HCT116 (cell line): ENCODE measurements around the gene SNED1. TPM values are rescaled to one million over a fixed set of nuclear protein-coding genes. Genes with fewer than 3 reads are reported as not detected.

ENCODE experiments used
- ATAC-seq: fragments of 200-7000 bp; cut with Tn5 transposase; 2 replicates; pipeline ENCODE4 v1.9.1; 2020; ENCODE audit warnings: mild to moderate bottlenecking, moderate library complexity
- BruUV-seq: library from RNA; stranded (reverse); fragments of 400-500 nt; replicated peaks from 2 replicates; lab custom pipeline; 2021; lab: Mats Ljungman, UMichigan
- CTCF ChIA-PET: fragments of 300-600 bp; sonication (Branson Sonifier 250); formaldehyde crosslinking; loops from one replicate; lab custom pipeline; 2021; ENCODE audit warnings: antibody characterized with exemption; lab: Charles Lee
- POLR2A ChIA-PET: fragments of 300-600, 350-600 bp; sonication (Branson Sonifier 250); formaldehyde crosslinking; loops from one replicate; lab custom pipeline; 2021; ENCODE audit warnings: antibody characterized with exemption; lab: Charles Lee
- RAD21 ChIA-PET, 2 experiments: fragments of 300-600 bp; sonication (Branson Sonifier 250); formaldehyde crosslinking; loops; one replicate each; lab custom pipeline; 2023; ENCODE audit warnings: low total read pairs in 2 of 2; ENCODE audit not compliant: uncharacterized antibody in 2 of 2, unreplicated experiment in 2 of 2, low non-redundant PET in 1 of 2; lab: Charles Lee
- DNase-seq: peaks from one replicate; pipeline ENCODE4 v3.0.0-alpha.2; 2010; ENCODE audit warnings: low read depth, low spot score
- H2AFZ ChIP-seq: fragments of 200-600 bp; shearing (Covaris generic), sonication (generic); 2 replicates; pipeline ENCODE4 v1.6.1; 2017; ENCODE audit warnings: low read depth, mixed run types, mixed read lengths, antibody characterized with exemption, low read length; ENCODE audit not compliant: poor library complexity, severe bottlenecking
- H3K27ac ChIP-seq: 2 replicates; pipeline ENCODE4 v1.5.1; 2012; ENCODE audit warnings: low read depth, low read length
- H3K27me3 ChIP-seq: fragments of 200-600 bp; sonication (generic); 2 replicates; pipeline ENCODE4 v1.6.1; 2016; ENCODE audit warnings: mixed run types, low read length, mixed read lengths; ENCODE audit not compliant: insufficient read depth
- H3K36me3 ChIP-seq, 2 experiments: fragments of 200-500 bp in 1 of 2; fragments of 200-600 bp in 1 of 2; sonication (Bioruptor generic) in 1 of 2; sonication (generic) in 1 of 2; 2 replicates each; pipeline versions ENCODE4 v1.5.1 to v1.6.1; 2014 to 2016; ENCODE audit warnings: low read length in 2 of 2, inconsistent platforms in 1 of 2, mixed read lengths in 1 of 2, mixed run types in 1 of 2; ENCODE audit not compliant: insufficient read depth in 2 of 2, control insufficient read depth in 1 of 2
- H3K4me1 ChIP-seq, 2 experiments: fragments of 200-600 bp in 1 of 2; sonication (generic) in 1 of 2; 2 replicates each; pipeline versions ENCODE4 v1.5.1 to v1.6.1; 2012 to 2017; ENCODE audit warnings: low read length in 2 of 2, inconsistent platforms in 1 of 2, mild to moderate bottlenecking in 1 of 2, mixed read lengths in 1 of 2, mixed run types in 1 of 2, moderate library complexity in 1 of 2; ENCODE audit not compliant: insufficient read depth in 2 of 2, control insufficient read depth in 1 of 2
- H3K4me2 ChIP-seq: fragments of 200-600 bp; sonication (generic); 2 replicates; pipeline ENCODE4 v1.6.1; 2017; ENCODE audit warnings: mixed run types, low read length, mixed read lengths
- H3K4me3 ChIP-seq, 2 experiments: fragments of 200-600 bp in 1 of 2; sonication (generic) in 1 of 2; replicated peaks in 1 of 2; 2 replicates each; pipeline ENCODE4 v1.5.1; 2011 to 2016; ENCODE audit warnings: low read length in 2 of 2, control low read depth in 1 of 2, low read depth in 1 of 2, mild to moderate bottlenecking in 1 of 2, mixed read lengths in 1 of 2, mixed run types in 1 of 2
- H3K79me2 ChIP-seq: fragments of 200-600 bp; sonication (generic); 2 replicates; pipeline ENCODE4 v1.6.1; 2017; ENCODE audit warnings: mild to moderate bottlenecking, mixed run types, low read length, moderate library complexity, mixed read lengths; ENCODE audit not compliant: insufficient read depth
- H3K9ac ChIP-seq: fragments of 200-600 bp; sonication (generic); 2 replicates; pipeline ENCODE4 v1.6.1; 2016; ENCODE audit warnings: low read length, mixed read lengths
- H3K9me2 ChIP-seq: fragments of 200-600 bp; sonication (generic), shearing (Covaris generic); 2 replicates; pipeline ENCODE4 v1.6.1; 2017; ENCODE audit warnings: mixed run types, mild to moderate bottlenecking, moderate library complexity; ENCODE audit not compliant: insufficient read depth
- H3K9me3 ChIP-seq, 2 experiments: fragments of 200-500 bp in 1 of 2; fragments of 200-600 bp in 1 of 2; sonication (Bioruptor generic) in 1 of 2; sonication (generic) in 1 of 2; 2 replicates each; pipeline ENCODE4 v1.6.1; 2014 to 2017; ENCODE audit warnings: low read length in 2 of 2, mixed read lengths in 2 of 2, inconsistent platforms in 1 of 2, low read depth in 1 of 2, mild to moderate bottlenecking in 1 of 2, mixed run types in 1 of 2, moderate library complexity in 1 of 2; ENCODE audit not compliant: control insufficient read depth in 1 of 2, insufficient read depth in 1 of 2
- H4K20me1 ChIP-seq: fragments of 200-600 bp; sonication (generic), shearing (Covaris generic); 2 replicates; pipeline ENCODE4 v1.6.1; 2017; ENCODE audit warnings: mixed run types, mild to moderate bottlenecking, moderate library complexity; ENCODE audit not compliant: insufficient read depth
- CBX3 ChIP-seq: IDR thresholded peaks from 2 replicates; pipeline ENCODE4 v1.6.1; 2012; ENCODE audit warnings: low read depth
- ELF1 ChIP-seq: IDR thresholded peaks from 2 replicates; pipeline ENCODE4 v1.6.1; 2012; ENCODE audit warnings: low read depth, borderline replicate concordance
- EZH2 ChIP-seq: fragments of 200-600 bp; sonication (generic); IDR thresholded peaks from 2 replicates; pipeline ENCODE4 v1.6.1; 2017; ENCODE audit warnings: antibody characterized with exemption, mixed run types
- FOSL1 ChIP-seq: IDR thresholded peaks from 2 replicates; pipeline ENCODE4 v1.6.1; 2012; ENCODE audit warnings: low read depth
- JUND ChIP-seq: IDR thresholded peaks from 2 replicates; pipeline ENCODE4 v1.6.1; 2012
- POLR2A ChIP-seq: IDR thresholded peaks from 2 replicates; pipeline ENCODE4 v1.7.0; 2011; ENCODE audit warnings: borderline replicate concordance; ENCODE audit not compliant: insufficient read depth, insufficient read length; ENCODE audit errors: extremely low read depth
- POLR2AphosphoS5 ChIP-seq: IDR thresholded peaks from 2 replicates; pipeline ENCODE4 v1.6.1; 2011; ENCODE audit warnings: mild to moderate bottlenecking, low read depth, low read length, moderate library complexity
- RAD21 ChIP-seq: IDR thresholded peaks from 2 replicates; pipeline ENCODE4 v1.6.1; 2012; ENCODE audit warnings: low read depth, mild to moderate bottlenecking
- SIN3A ChIP-seq: IDR thresholded peaks from 2 replicates; pipeline ENCODE4 v1.6.1; 2012; ENCODE audit warnings: low read depth
- SRF ChIP-seq: IDR thresholded peaks from 2 replicates; pipeline ENCODE4 v1.6.1; 2012; ENCODE audit warnings: low read depth
- YY1 ChIP-seq: IDR thresholded peaks from 2 replicates; pipeline ENCODE4 v1.6.1; 2011; ENCODE audit warnings: low read length, low read depth, moderate library complexity, mild to moderate bottlenecking; ENCODE audit not compliant: insufficient replicate concordance; ENCODE audit errors: extremely low read depth
- ZBTB33 ChIP-seq: IDR thresholded peaks from 2 replicates; pipeline ENCODE4 v1.6.1; 2011; ENCODE audit warnings: mild to moderate bottlenecking, low read length, moderate library complexity; ENCODE audit not compliant: insufficient replicate concordance; ENCODE audit errors: extremely low read depth
- ZFX ChIP-seq: fragments of 450-650 bp; IDR thresholded peaks from 2 replicates; pipeline ENCODE4 v1.6.1; 2017
- ZNF274 ChIP-seq: fragments of 200-500 bp; sonication (Bioruptor generic); IDR thresholded peaks from 2 replicates; pipeline ENCODE4 v1.6.1; 2014; ENCODE audit warnings: mild to moderate bottlenecking, low read depth, low read length, inconsistent platforms
- intact Hi-C: fragments of 100-400 bp; cut with micrococcal nuclease; formaldehyde crosslinking; loops from 2 replicates; pipeline ENCODE4 v1.10.0; 2022
- total RNA-seq: library from RNA; stranded (reverse); gene quantifications from one replicate; pipeline ENCODE4 v1.2.1, GENCODE V29; 2021; ENCODE audit not compliant: unreplicated experiment
- TF ChIP-seq, protein P1 (sequence below), 3 experiments: fragments of 200-600 bp in 1 of 3; sonication (generic) in 1 of 3; IDR thresholded peaks in 2 of 3; conservative IDR thresholded peaks in 1 of 3; 2 replicates each; pipeline ENCODE4 v1.5.1; 2012 to 2017; ENCODE audit warnings: low read depth in 2 of 3, low read length in 2 of 3, antibody characterized with exemption in 1 of 3, borderline replicate concordance in 1 of 3, control low read depth in 1 of 3, mild to moderate bottlenecking in 1 of 3, mixed read lengths in 1 of 3, mixed run types in 1 of 3, moderate library complexity in 1 of 3; ENCODE audit not compliant: insufficient read depth in 1 of 3

Gene SNED1
- total RNA-seq, 1 experiment from 2014 or later = 9.6 TPM

GRCh38 chr2:241070361-241070760, 71.9 kb downstream of the SNED1 start:
- POLR2A ChIA-PET = no interaction called here
- CTCF ChIA-PET = no interaction called here
- Histone ChIP-seq H2AFZ (no peak overlapping the region), H4K20me1 (no peaks in the 10 kb centered on the region), H3K27me3 (no peaks in the 10 kb centered on the region), H3K27ac (no peak overlapping the region), H3K4me3 (no peak overlapping the region), H3K9ac (no peak overlapping the region), H3K79me2 (no peaks in the 10 kb centered on the region), H3K9me3 (no peaks in the 10 kb centered on the region), H3K9me2 (no peaks in the 10 kb centered on the region), H3K4me2 (no peak overlapping the region), H3K36me3 (no peaks in the 10 kb centered on the region), H3K4me1 (no peaks in the 10 kb centered on the region)
- no peak for ATAC-seq
- TF ChIP-seq POLR2AphosphoS5 (no peak), ZFX (no peak), ZNF274 (no peak), SIN3A (no peak), ELF1 (no peak), RAD21 (no peak), ZBTB33 (no peak), SRF (no peak), JUND (no peak), YY1 (no peak), POLR2A (no peak), FOSL1 (no peak), CBX3 (no peak), EZH2 (no peak)
- TF ChIP-seq, protein P1, sequence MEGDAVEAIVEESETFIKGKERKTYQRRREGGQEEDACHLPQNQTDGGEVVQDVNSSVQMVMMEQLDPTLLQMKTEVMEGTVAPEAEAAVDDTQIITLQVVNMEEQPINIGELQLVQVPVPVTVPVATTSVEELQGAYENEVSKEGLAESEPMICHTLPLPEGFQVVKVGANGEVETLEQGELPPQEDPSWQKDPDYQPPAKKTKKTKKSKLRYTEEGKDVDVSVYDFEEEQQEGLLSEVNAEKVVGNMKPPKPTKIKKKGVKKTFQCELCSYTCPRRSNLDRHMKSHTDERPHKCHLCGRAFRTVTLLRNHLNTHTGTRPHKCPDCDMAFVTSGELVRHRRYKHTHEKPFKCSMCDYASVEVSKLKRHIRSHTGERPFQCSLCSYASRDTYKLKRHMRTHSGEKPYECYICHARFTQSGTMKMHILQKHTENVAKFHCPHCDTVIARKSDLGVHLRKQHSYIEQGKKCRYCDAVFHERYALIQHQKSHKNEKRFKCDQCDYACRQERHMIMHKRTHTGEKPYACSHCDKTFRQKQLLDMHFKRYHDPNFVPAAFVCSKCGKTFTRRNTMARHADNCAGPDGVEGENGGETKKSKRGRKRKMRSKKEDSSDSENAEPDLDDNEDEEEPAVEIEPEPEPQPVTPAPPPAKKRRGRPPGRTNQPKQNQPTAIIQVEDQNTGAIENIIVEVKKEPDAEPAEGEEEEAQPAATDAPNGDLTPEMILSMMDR (IDR thresholded peaks at IDR 0.05 in 2 of 3, conservative IDR thresholded peaks at IDR 0.05 in 1 of 3; ENCODE audit: borderline replicate concordance in 1 of 3, insufficient read depth in 1 of 3, low read depth in 2 of 3, low read length in 2 of 3) = no peak
- intact Hi-C loops = loop anchor here (10.0 kb wide), 1 partner anchor 216 kb away; no protein-coding TSS in a partner anchor
- BruUV-seq = no TSS peak
- DNase-seq = no peak
- RAD21 ChIA-PET = no interaction called here
